Lower leg skin (tissue), 3 donors: ENCODE measurements around the gene DUSP23.

ENCODE experiments used
- CTCF ChIP-seq, 3 donors: fragments of 450-650 bp; IDR thresholded peaks; one replicate each; pipeline ENCODE4 v1.5.1; 2016; ENCODE audit warnings: antibody characterized with exemption in 3 of 3, mild to moderate bottlenecking in 3 of 3, moderate library complexity in 2 of 3
- POLR2A ChIP-seq, 2 donors: fragments of 450-650 bp; IDR thresholded peaks; one replicate each; pipeline ENCODE4 v1.6.1; 2016 to 2017; ENCODE audit warnings: antibody characterized with exemption in 2 of 2, mild to moderate bottlenecking in 1 of 2, moderate library complexity in 1 of 2

- TF ChIP-seq CTCF (IDR thresholded peaks at IDR 0.05) (no peak), POLR2A (IDR thresholded peaks at IDR 0.05) (no peak)
Observed at GRCh38 chr1:159786966-159787365, 6.2 kb downstream of the DUSP23 start.
